Measurements from ENCODE around the gene DISC1.

GRCh38 chr1:231610388-231610787, 16.2 kb upstream of the DISC1 start:
- TF ChIP-seq CTCF (conservative IDR thresholded peaks at IDR 0.05 in 1 of 2, IDR thresholded peaks at IDR 0.05 in 1 of 2; ENCODE audit: low read depth in 1 of 2, low read length in 2 of 2) (no peak), EZH2 (IDR thresholded peaks at IDR 0.05; ENCODE audit: low read length, missing control alignments) (no peak)

Measured in fibroblast of lung (primary cell).